GM18498 (cell line): ENCODE data around the gene BRCC3.

ENCODE experiments used
- ATAC-seq: cut with Tn5 transposase; IDR thresholded peaks from one replicate; pipeline ENCODE4 v1.9.1; 2021; ENCODE audit warnings: mild to moderate bottlenecking, moderate library complexity; ENCODE audit not compliant: unreplicated experiment

The BRCC3 gene

GRCh38 chrX:155056877-155057792 is 14.2 kb upstream of the BRCC3 start:
- ATAC-seq = peak; percentile 82

- no peak for ATAC-seq
Measured at GRCh38 chrX:155061760-155062159, 9.5 kb upstream of the BRCC3 start.

- no peak for ATAC-seq
Measured at GRCh38 chrX:155065035-155065734, 6.1 kb upstream of the BRCC3 start.

GRCh38 chrX:155068165-155068564 is 3.1 kb upstream of the BRCC3 start:
- no peak for ATAC-seq

- no peak for ATAC-seq
Measured at GRCh38 chrX:155069414-155069813, 1.9 kb upstream of the BRCC3 start.

GRCh38 chrX:155070038-155070437 is 1.3 kb upstream of the BRCC3 start:
- no peak for ATAC-seq

- ATAC-seq = peak; percentile 16
Measured at GRCh38 chrX:155070663-155070974, 689 bp upstream of the BRCC3 start.

GRCh38 chrX:155071694-155072280 is 479 bp downstream of the BRCC3 start:
- peak; percentile 5 for ATAC-seq

GRCh38 chrX:155086202-155086840 is 15.0 kb downstream of the BRCC3 start:
- no peak for ATAC-seq

GRCh38 chrX:155086961-155087735 is 15.8 kb downstream of the BRCC3 start:
- no peak for ATAC-seq

- peak; percentile 50 for ATAC-seq
Measured at GRCh38 chrX:155094468-155095061, 23.3 kb downstream of the BRCC3 start.

GRCh38 chrX:155105919-155106318 is 34.6 kb downstream of the BRCC3 start:
- ATAC-seq = no peak

GRCh38 chrX:155108427-155108826 is 37.1 kb downstream of the BRCC3 start:
- no peak for ATAC-seq

- ATAC-seq = no peak
Measured at GRCh38 chrX:155112171-155112570, 40.9 kb downstream of the BRCC3 start.

GRCh38 chrX:155113097-155113496 is 41.8 kb downstream of the BRCC3 start:
- no peak for ATAC-seq

GRCh38 chrX:155115174-155115819 is 44.0 kb downstream of the BRCC3 start:
- ATAC-seq = no peak

GRCh38 chrX:155127465-155127864 is 56.2 kb downstream of the BRCC3 start:
- no peak for ATAC-seq

GRCh38 chrX:155127940-155128339 is 56.6 kb downstream of the BRCC3 start:
- no peak for ATAC-seq

GRCh38 chrX:155132110-155132509 is 60.8 kb downstream of the BRCC3 start:
- ATAC-seq = no peak

- ATAC-seq = no peak
Measured at GRCh38 chrX:155134255-155134654, 62.9 kb downstream of the BRCC3 start.
